ENCODE data around the gene CDKL4. TPM values are rescaled to one million over a fixed set of nuclear protein-coding genes. Genes with fewer than 3 reads are reported as not detected.
A peak's percentile ranks its signal among the peaks of the same experiment; 100 is the strongest.

CDKL4 gene
- total and polyA plus RNA-seq, 2 of the 13 experiments (the other 11 are each of a cell fraction or from before 2014, with no cell fraction given): 0.29 to 0.50 TPM

GRCh38 chr2:39174022-39174421 lies 69.7 kb downstream of the CDKL4 start:
- no TSS peak for BruUV-seq (replicated peaks)
- peak; percentile 29 for DNase-seq (ENCODE audit: low spot score)
- WGBS (ENCODE audit: low lambda C conversion rate): 45% methylated on average over 8 of the region's 8 CpGs
- H3K4me1 ChIP-seq (ENCODE audit: insufficient read depth, low read length): peaks cover 22% of the 10 kb centered on the region
- no peaks in the 10 kb centered on the region for H3K79me2 ChIP-seq (ENCODE audit: insufficient read depth, low read length)
- no peak overlapping the region for H3K27ac ChIP-seq (ENCODE audit: extremely low read length, insufficient read depth, low read length)
- H3K36me3 ChIP-seq (replicated peaks in 1 of 2; ENCODE audit: control insufficient read depth in 1 of 2, insufficient read depth in 2 of 2, low read length in 2 of 2): no peaks in the 10 kb centered on the region
- ChIA-PET POLR2A (interaction anchor here (1.1 kb wide), 1 partner anchor 53 kb away, joined by 3 read pairs; the partner anchor contains the start of gene SOS1), CTCF (ENCODE audit: low intra/inter-chr PET ratio, low total read pairs) (no interaction called here)
- no peaks in the 10 kb centered on the region for H3K27me3 ChIP-seq (ENCODE audit: control insufficient read depth in 1 of 2, insufficient read depth in 2 of 2, low read length in 2 of 2)
- ATAC-seq: peak; percentile 75
- intact Hi-C loops (cut with micrococcal nuclease; ENCODE audit: unreplicated experiment) (no loop called here), in situ Hi-C loops (cut with HindIII; ENCODE audit: extremely low pct_ligation_motif_present, low pct_unique_long_range_greater_than_20kb) (no loop called here)
- no peaks in the 10 kb centered on the region for H4K20me1 ChIP-seq (ENCODE audit: insufficient read depth, low read length)
- H3K4me2 ChIP-seq (ENCODE audit: low read depth, low read length): no peak overlapping the region
- H3K9ac ChIP-seq (ENCODE audit: insufficient read depth, low read depth, low read length): no peak overlapping the region
- H2AFZ ChIP-seq (ENCODE audit: low read length): no peak overlapping the region
- H3K9me3 ChIP-seq (ENCODE audit: low read length): no peaks in the 10 kb centered on the region
- FAIRE-seq: peak; percentile 36
- H3K4me3 ChIP-seq (replicated peaks in 1 of 3; ENCODE audit: insufficient read depth in 1 of 3, low read depth in 2 of 3, low read length in 3 of 3): no peak overlapping the region
- TF ChIP-seq ZNF280D (CRISPR knock-in tag; IDR thresholded peaks at IDR 0.05) (0 out of 2 replicates have a peak, but pooled peaks have one; percentile 40), CEBPG (CRISPR knock-in tag; IDR thresholded peaks at IDR 0.05) (peak; percentile 28; the same call in 1 of the 2 replicates), ZNF644 (CRISPR knock-in tag; IDR thresholded peaks at IDR 0.05; ENCODE audit: low read depth) (no peak), ADNP (CRISPR knock-in tag; IDR thresholded peaks at IDR 0.05) (peak; percentile 68; the same call in 1 of the 2 replicates), FOXA1 (IDR thresholded peaks at IDR 0.05) (no peak), FOXA1 (CRISPR knock-in tag; IDR thresholded peaks at IDR 0.05) (no peak), ZMYM3 (CRISPR knock-in tag; IDR thresholded peaks at IDR 0.05) (peak; percentile 88), CBX2 (IDR thresholded peaks at IDR 0.05; ENCODE audit: low read depth, low read length) (no peak), CBX2 (CRISPR knock-in tag; IDR thresholded peaks at IDR 0.05; ENCODE audit: low read depth) (no peak), ZNF430 (CRISPR knock-in tag; IDR thresholded peaks at IDR 0.05) (no peak), NFRKB (IDR thresholded peaks at IDR 0.05) (no peak), PRDM4 (CRISPR knock-in tag; IDR thresholded peaks at IDR 0.05; ENCODE audit: borderline replicate concordance) (no peak), ZNF770 (CRISPR knock-in tag; IDR thresholded peaks at IDR 0.05) (peak; percentile 99), ZNF891 (CRISPR knock-in tag; IDR thresholded peaks at IDR 0.05) (no peak)

Measured in HepG2 (cell line).